NOMO-1 (cell line): ENCODE results near the gene ZNF688.

Source experiments
- DNase-seq, 2 experiments: peaks; one replicate each; lab custom pipeline; 2025; ENCODE audit not compliant: unreplicated experiment in 2 of 2; lab: John Stamatoyannopoulos, UW

ZNF688 gene

DNA sequence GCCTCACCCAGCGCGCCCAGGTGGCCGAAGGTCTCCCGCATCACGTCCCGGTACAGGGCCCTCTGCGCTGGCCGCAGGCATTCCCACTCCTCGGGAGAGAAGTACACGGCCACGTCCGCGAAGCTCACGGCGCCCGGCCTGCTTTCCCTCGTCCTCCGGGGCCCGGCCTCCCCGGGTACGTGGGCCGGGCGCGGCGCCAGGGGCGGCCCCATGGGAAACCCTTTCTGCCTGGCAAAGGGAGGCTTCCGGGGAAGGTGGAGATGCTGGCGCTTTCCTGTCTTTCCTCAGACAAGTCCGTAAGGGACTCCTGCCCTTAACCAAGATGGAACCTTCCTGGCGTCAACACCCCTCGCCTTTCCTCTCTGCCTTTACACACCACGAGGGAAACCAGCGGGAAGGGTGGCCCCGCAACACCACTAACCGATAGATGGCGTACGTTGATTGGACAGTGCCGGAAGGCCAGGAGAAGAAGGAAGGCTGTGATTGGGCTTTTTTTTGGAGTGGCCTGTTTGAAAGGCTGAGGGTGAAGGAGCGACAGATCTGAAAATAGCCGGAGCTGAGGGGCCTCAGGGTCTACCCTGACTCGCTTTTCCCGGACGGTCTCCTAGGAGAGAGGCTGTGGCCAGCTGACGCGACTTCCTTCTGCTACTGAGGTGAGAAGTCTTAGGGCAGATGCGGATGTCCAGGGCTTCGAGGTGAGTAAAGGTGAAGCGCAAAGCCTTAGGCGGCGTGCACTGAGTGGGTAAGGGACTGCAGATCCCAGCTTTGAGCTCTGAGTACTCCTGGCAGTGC, 14.1 kb upstream of the ZNF688 start, which contains the start of gene ZNF785:
TSS of gene ZNF785 (minus strand) at position 298 of the 792 bp plus-strand sequence. CDS start at position 212, 86 bp downstream.
- DNase-seq, result peak; percentile 94 to 98

DNA sequence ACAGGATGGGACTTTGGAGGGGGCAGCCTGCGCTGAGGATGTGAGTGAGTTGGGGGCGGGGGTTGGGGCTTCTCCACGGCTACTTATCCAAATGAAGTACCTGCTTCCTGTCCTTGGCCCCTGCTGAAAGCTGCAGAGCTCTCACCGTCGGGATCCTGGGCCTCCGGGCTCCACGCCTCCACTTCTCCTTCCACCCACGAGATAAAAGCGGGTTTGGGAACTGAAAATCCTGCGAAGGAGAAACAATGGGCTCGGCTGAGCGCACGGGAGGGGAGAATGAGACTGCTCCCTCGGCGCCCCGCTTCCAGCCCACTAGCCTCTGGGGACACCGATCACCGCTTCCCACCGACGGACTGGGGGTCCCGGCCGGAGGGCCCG, 13.5 kb upstream of the ZNF688 start:
- DNase-seq, result peak in 1 of 2 experiments; percentile 27

DNA sequence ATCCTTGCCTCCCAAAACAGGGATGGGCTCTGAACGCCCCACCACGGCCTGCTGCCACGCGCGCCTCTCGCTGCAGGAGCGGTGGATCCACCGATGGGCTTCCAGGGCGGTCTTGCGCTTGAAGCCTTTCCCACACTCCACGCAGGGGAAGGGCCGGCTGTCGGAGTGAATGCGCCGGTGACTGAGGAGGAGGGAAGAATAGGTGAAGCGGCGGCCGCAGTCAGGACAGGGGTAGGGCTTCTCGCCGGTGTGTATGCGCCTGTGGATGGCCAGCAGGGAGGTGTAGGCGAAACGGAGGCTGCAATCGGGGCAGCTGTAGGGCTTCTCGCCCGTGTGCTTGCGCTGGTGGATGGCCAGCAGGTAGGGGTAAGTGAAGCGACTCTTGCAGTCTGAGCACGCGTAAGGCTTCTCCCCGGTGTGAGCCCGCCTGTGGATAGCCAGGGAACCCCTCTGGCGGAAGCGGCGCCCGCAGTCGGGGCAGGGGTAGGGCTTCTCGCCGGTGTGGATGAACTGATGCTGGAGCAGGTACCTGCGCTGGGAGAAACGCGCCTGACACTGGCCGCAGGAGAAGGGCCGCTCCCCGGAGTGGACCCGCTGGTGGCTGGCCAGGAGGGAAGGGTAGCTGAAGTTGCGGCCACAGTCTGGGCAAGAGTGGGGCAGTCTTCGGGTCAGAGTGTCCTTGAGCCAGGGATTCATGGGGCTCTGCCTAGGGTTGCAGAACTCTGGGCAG, 11.3 kb upstream of the ZNF688 start:
- DNase-seq, result no peak

DNA sequence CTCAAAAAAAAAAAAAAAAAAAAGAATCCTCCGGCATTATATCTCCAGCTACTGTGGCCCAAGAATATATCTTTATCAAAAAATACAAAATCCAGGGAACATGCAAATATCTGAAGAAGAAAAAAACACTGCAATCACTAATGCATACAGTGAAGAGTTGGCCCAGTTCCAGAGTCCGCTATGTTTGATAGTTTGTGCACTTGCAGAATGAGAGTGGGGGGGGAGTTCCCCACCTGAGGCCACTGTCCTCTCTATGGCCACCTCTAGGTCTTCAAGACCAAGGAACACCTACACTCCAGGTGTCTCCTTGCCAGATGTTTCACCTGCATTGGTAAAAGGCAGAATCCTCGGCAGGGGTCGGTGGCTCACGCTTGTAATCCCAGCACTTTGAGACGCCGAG, 9.9 kb upstream of the ZNF688 start:
- DNase-seq, result no peak

DNA sequence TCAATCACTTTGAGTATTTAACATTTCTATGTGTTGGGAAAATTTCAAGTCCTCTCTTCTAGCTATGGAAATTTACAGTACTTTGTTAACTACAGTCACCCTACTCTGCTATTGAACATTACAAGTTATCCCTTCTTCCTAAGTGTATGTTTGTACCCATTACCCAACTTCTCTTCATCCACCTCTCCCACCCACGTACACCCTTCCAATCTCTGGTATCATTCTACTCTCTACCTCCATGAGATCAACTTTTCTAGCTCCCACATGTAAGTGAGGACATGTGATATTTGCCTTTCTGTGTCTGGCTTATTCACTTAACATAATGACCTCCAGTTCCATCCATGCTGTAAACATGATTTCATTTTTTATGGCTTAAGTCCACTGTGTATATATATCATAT, 3.2 kb upstream of the ZNF688 start:
- DNase-seq, result no peak

DNA sequence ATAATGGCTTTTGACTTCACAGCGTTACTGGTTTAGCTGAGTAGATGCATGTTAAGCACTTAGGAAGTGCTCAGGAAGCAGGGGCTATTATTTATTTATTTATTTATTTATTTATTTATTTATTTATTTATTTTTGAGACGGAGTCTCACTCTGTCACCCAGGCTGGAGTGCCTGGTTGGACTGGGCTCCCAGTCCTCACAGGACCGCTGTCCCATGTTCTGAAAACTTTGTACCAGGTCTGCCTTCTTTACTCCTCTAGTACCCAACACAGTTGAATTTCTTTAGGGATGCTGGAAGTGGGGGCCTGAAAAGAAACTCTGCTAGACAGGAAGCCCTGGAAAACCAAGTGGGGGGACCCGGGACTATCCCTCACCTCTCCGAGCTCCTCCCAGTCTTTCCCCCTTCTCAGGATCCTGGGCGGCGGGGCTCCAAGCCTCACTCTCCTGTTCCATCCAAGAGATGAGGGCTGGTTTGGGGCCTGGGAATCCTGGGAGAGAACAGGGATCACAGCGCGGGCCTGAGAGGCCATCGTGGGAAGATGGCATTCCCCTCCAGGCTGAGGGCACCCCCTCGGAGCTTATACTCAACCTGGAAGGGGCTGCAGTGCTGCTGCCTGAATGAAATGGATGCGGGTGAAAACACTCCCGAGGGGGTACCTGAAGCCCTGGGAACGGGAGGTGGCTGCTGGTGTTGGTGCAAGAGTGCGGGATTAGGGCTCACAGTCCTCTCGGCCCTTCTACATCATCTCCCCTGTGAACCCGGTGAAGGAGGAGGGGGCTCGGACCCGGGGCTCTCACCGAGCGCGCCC, 674 bp downstream of the ZNF688 start:
- DNase-seq, result no peak

DNA sequence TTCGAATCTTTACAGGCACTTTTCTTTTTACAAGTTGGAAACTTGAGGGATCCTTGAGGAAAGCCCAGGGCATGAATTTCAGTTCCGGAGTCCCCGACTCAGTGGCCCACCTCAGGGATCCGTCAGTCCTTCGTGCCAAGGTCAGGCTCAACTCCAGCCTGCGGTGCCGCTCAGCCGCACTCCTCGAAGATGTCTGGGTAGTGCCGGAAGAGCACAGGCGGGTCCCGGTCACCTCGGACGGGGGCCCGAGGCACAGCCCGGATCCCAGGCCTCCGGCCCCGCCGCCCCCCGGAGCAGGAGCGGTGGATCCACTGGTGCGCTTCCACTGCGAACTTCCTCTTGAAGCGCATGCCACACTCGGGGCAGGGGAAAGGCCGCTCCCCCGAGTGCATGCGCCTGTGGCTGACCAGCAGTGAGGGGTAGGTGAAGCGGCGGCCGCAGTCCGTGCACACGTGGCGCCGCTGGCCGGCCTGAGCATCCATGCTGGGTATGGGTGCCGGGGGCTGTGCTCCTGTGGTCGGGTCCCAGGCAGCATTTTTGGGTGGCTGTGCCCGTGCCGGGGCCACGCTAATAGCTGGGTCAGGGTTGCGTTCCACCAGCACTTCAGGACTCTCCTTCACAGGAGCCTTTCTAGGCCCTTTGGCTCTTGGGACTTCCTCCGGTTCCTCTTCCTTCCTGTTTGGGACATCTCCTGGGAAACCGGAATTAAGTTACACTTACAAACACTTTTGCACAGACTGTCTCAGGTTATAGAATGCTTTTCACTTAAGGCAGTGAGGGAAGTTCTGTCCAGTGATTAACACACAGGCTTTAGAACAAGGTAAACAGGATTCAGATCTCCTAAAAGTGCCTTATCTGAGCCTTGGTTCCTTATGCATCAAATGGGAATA, 1.5 kb downstream of the ZNF688 start:
- no peak for DNase-seq

DNA sequence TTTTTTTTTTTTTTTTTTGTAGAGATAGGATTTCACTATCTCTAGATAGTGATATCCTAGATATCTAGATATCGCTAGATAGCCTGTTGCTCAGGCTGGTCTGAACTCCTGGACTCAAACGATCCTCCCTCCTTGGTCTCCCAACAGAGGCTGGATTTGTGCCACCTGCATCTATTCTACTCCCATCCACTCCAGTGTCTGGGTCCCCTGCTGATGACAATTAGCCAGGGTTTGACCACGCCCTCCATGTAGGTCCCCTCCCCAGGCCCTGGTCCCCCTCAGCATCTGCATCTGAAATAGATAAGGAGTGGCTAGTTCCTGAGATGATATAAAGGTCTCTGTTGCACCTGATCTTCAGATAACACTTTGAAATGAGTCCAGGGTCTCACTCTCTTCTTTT, 2.2 kb downstream of the ZNF688 start:
- DNase-seq, result no peak

DNA sequence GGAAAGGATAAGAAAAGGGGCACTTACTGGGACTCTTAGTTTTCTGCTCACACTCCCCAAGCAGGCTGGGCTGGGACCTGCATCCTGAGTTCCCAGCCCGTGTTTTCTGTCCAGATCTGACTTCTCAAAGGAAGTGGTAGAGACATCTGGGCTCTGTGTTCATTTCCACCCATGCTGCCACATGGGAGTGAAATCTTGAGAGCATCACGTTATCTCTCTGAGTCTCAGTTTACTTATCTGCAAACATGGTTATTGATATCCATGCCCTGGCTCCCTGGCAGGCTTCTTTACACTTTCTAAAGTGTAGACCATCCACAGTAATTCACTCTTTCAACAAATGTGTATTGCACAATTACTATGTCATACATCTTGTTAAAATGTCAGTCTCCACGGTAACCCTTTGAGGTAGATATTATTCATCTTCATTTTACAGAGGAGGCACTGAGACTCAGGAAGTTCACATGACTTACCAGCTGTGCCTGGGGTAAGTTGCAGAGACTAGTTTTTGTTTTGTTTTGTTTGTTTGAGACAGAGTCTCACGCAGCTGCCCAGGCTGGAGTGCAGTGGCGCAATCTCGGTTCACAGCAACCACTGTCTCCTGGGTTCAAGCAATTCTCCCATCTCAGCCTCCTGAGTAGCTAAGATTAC, 3.4 kb downstream of the ZNF688 start:
- peak; percentile 65 to 96 for DNase-seq

DNA sequence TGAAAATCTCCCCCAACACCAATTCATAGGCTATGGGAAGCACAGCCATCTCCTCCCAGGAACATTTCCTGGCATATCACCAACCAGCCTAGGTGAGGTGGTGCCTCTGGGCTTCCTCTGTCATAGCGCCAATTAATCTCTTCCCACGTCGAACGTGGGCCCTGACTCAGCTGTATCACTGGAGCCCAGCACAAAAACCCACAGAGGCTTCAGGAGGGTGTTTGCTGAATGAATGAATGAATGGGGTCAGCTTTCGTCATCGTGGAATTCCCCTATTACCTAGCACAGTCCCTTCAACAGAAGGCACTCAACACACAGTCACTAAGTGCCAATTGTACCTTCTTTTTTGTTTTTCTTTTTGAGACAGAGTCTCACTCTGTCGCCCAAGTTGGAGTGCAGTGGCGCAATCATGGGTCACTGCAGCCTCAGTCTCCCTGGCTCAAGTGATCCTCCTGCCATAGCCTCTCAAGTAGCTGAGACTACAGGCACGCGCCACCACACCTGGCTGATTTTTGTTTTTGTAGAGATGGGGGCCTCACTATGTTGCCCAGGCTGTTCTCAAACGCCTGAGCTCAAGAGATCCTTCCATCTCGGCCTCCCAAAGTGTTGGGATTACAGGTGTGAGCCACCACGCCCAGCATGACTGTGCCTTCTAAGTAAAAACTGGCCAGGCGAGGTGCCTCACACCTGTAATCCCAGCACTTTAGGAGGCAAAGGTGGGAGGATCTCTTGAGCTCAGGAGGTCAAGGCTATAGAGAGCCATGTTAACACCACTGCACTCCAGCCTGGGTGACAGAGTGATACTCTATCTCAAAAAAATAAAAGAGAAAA, 4.1 kb downstream of the ZNF688 start:
- DNase-seq, result no peak

DNA sequence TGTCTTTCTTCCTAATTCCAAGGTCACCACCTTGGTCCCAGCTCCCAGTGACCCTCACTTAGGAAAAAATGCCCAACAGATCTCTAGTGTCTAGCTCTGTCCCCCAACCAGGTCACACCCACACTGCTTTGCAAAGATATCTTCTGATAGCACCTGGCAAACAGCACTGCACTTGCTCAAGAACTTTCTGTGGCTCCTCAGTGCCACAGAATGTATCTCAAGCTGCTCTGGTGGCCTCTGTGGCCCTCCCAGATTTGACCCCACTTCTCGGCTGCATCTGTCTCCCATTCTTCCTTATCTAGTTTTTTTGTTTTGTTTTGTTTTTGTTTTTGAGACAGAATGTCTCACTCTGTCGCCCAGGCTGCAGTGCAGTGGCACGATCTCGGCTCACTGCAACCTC, 5.0 kb downstream of the ZNF688 start:
- DNase-seq, result no peak

DNA sequence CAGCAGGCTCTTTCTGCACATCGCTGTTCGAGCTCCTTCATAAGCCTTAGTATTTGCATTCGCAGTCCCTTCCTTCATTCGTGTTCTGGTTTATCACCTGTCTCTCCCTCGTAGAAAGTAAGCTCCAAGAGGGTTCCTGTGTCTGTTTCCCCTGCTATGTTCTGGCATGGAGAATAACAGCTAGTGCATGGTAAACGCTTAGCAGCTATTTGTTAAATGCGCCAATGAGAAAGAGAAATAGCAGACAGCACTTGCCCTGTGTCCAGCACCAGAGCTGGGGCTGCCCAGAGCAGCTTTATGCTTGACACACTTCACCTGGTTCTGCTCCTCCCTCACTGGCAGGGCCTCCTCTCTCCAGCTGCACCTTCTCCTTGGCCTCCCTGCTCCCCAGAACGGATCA, 5.5 kb downstream of the ZNF688 start:
- no peak for DNase-seq

DNA sequence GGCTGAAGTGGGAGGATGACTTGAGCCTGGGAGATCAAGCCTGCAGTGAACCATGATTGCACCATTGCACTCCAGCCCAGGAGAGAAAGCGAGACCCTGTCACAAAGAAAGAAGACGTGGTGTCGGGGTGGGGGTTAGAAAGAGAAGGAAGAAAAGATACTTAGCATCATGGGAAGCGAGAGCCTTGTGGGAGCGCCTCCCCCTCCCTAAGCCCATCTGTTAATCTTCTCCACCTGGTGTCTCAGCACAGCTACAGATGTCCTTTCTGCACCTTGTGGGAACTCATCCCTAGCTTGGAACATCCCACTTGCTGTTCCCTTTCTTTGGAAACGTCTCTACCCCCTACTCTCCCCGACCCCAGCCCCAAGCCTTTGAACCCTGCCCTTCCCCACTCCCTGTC, 6.0 kb downstream of the ZNF688 start:
- no peak for DNase-seq

DNA sequence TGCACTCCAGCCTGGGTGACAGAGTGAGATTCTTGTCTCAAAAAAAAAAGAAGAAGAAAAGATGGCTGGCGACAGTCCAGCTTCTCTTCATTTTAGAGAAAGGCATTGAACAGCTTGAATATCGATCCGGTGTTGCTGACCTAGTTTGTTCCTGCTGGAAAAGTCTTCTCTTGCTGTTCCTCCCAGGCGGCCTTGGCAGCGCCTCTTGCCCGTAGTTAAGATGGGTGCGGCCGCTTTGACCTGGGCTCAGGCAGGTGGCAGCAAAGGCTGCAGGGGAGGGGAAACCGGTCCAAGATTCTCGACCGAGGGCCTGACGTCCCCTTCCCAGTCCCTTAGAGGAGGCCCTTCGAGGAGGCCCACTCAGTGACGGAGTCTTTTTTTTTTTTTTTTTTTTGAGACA, 9.5 kb downstream of the ZNF688 start:
- no peak for DNase-seq

DNA sequence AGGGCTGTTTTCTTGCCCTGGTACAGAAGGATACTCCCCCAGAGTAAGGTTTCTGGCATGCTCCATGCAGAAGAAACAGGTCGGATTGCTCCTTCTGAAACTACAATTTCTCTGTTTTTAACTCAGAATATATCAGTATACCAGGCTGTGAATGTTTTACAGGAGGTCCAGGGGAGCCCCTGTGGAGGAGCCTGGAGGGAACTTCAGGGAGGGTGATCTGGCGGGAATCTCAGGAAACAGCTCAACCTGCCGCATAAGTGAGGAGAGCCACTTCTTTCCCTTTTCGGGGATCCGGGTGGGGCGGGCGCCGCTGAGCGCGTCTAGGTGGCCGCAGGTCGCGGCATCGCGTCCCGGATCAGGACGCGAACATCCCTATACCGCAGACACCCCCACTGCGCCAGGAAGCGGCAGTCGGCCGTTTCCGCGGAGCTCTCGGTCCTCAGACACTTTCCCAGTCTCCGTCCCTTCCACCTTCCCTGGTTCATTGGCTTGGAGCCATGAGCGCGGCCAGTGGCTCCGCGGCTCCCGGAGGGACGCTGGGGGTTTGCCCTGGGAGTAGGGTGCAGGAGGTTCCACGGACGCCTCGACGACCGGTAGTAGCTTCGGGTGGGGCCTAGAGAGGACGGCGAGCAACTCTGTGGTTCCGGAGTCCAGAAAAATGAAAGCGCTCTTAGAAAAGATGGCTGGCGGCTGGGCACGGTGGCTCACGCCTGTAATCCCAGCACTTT, 10.3 kb downstream of the ZNF688 start:
- no peak for DNase-seq

DNA sequence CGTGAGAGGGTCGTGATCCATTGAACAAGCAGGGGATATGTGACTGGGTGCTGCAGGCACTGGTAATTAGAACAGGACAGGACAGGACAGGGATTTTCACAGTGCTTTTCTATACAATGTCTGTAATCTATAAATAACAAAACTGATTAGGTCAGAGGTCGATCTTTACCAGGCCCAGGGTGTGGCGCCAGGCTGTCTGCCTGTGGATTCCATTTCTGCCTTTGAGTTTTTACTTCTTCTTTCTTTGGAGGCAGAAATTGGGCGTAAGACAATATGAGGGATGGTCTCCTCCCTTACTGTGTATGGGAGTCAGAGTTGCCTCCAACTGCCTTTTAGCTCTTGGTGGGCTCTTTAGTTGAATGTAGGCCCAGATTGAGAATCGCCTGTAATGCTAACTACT, 11.8 kb downstream of the ZNF688 start:
- DNase-seq, result peak; percentile 27 to 53

DNA sequence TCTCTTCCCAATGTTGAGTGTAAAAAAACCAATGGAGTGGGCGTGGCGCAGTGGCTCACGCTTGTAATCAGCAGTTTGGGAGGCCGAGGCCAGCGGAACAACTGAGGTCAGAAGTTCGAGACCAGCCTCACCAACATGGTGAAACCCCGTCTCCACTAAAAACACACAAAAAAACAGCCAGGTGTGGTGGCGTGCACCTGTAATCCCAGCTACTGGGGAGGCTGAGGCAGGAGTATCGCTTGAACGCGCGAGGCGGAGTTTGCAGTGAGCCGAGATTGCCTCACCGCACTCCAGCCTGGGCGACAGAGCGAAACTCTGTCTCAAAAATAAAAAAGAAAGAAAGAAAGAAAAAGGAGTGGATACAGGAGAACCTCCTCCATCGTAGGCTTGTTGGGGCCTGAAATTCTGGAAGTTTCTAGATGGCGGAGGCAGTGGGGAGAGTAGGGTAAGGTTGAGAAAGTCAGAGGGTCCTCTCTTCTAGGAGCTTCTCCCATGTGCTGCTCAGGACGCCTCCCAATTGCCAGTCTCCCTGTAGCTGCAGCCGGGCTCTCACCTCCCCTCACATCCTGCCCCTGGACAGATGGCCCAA, 12.6 kb downstream of the ZNF688 start:
- no peak for DNase-seq
